HEK293 (cell line): Measurements from ENCODE around the gene CFAP46.

Experiments used
- ZNF10 ChIP-seq: fragments of 450-650 bp; formaldehyde crosslinking; IDR thresholded peaks from 2 replicates; pipeline ENCODE4 v1.5.1; 2017; ENCODE audit warnings: missing biosample characterization, missing genetic modification characterization
- ZNF274 ChIP-seq, 2 experiments: fragments of 200-500 bp in 1 of 2; fragments of 450-650 bp in 1 of 2; sonication (Bioruptor generic) in 1 of 2; formaldehyde crosslinking in 1 of 2; IDR thresholded peaks; 2 replicates each; pipeline versions ENCODE4 v1.5.1 to v1.6.1; 2014 to 2016; ENCODE audit warnings: borderline replicate concordance in 1 of 2, inconsistent platforms in 1 of 2, low read length in 1 of 2, missing biosample characterization in 1 of 2, missing genetic modification characterization in 1 of 2
- ZNF785 ChIP-seq: fragments of 450-650 bp; formaldehyde crosslinking; IDR thresholded peaks from 2 replicates; pipeline ENCODE4 v1.5.1; 2016; ENCODE audit warnings: missing biosample characterization, missing genetic modification characterization
- TF ChIP-seq, protein P1 (sequence below): IDR thresholded peaks from 2 replicates; pipeline ENCODE4 v1.6.1; 2011; ENCODE audit warnings: mild to moderate bottlenecking, low read depth, low read length, borderline replicate concordance
- TF ChIP-seq, protein P2 (sequence below): fragments of 450-650 bp; formaldehyde crosslinking; IDR thresholded peaks from 2 replicates; pipeline ENCODE4 v1.5.1; 2016; ENCODE audit warnings: missing biosample characterization, missing genetic modification characterization
- TF ChIP-seq, protein P3 (sequence below): fragments of 450-650 bp; formaldehyde crosslinking; IDR thresholded peaks from 2 replicates; pipeline ENCODE4 v1.5.1; 2016; ENCODE audit warnings: missing biosample characterization, missing genetic modification characterization
- TF ChIP-seq, protein P4 (sequence below): fragments of 450-650 bp; formaldehyde crosslinking; IDR thresholded peaks from 2 replicates; pipeline ENCODE4 v1.5.1; 2017; ENCODE audit warnings: missing biosample characterization, missing genetic modification characterization

DNA sequence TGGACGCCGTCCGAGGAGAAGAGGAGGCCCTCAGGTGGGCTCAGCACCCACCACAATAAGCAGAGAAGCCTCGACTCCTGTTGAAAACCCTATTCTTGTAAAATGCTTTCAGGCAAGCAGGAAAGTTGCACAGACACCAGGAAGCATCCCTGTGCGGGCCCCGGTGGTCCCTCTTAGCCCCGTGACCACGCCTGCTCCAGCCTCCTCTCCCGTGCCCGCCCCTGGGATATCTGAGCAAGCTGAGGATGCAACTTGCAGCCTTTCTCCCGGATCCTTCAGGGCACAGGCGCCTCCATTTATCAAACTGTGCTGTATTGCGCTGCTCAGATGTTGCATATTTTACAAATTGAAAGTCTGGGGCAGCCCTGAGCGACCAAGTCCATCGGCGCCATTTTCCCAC is 72.7 kb downstream of the CFAP46 start:
- TF ChIP-seq, protein P1, sequence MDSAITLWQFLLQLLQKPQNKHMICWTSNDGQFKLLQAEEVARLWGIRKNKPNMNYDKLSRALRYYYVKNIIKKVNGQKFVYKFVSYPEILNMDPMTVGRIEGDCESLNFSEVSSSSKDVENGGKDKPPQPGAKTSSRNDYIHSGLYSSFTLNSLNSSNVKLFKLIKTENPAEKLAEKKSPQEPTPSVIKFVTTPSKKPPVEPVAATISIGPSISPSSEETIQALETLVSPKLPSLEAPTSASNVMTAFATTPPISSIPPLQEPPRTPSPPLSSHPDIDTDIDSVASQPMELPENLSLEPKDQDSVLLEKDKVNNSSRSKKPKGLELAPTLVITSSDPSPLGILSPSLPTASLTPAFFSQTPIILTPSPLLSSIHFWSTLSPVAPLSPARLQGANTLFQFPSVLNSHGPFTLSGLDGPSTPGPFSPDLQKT = no peak
- TF ChIP-seq, protein P2, sequence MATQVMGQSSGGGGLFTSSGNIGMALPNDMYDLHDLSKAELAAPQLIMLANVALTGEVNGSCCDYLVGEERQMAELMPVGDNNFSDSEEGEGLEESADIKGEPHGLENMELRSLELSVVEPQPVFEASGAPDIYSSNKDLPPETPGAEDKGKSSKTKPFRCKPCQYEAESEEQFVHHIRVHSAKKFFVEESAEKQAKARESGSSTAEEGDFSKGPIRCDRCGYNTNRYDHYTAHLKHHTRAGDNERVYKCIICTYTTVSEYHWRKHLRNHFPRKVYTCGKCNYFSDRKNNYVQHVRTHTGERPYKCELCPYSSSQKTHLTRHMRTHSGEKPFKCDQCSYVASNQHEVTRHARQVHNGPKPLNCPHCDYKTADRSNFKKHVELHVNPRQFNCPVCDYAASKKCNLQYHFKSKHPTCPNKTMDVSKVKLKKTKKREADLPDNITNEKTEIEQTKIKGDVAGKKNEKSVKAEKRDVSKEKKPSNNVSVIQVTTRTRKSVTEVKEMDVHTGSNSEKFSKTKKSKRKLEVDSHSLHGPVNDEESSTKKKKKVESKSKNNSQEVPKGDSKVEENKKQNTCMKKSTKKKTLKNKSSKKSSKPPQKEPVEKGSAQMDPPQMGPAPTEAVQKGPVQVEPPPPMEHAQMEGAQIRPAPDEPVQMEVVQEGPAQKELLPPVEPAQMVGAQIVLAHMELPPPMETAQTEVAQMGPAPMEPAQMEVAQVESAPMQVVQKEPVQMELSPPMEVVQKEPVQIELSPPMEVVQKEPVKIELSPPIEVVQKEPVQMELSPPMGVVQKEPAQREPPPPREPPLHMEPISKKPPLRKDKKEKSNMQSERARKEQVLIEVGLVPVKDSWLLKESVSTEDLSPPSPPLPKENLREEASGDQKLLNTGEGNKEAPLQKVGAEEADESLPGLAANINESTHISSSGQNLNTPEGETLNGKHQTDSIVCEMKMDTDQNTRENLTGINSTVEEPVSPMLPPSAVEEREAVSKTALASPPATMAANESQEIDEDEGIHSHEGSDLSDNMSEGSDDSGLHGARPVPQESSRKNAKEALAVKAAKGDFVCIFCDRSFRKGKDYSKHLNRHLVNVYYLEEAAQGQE (tag by site-specific recombination) = no peak
- TF ChIP-seq ZNF274 (IDR thresholded peaks at IDR 0.05; ENCODE audit: low read length) = no peak
- no peak for TF ChIP-seq ZNF274 (tag by site-specific recombination; IDR thresholded peaks at IDR 0.05; ENCODE audit: borderline replicate concordance)
- TF ChIP-seq ZNF10 (tag by site-specific recombination) = no peak
- TF ChIP-seq, protein P3, sequence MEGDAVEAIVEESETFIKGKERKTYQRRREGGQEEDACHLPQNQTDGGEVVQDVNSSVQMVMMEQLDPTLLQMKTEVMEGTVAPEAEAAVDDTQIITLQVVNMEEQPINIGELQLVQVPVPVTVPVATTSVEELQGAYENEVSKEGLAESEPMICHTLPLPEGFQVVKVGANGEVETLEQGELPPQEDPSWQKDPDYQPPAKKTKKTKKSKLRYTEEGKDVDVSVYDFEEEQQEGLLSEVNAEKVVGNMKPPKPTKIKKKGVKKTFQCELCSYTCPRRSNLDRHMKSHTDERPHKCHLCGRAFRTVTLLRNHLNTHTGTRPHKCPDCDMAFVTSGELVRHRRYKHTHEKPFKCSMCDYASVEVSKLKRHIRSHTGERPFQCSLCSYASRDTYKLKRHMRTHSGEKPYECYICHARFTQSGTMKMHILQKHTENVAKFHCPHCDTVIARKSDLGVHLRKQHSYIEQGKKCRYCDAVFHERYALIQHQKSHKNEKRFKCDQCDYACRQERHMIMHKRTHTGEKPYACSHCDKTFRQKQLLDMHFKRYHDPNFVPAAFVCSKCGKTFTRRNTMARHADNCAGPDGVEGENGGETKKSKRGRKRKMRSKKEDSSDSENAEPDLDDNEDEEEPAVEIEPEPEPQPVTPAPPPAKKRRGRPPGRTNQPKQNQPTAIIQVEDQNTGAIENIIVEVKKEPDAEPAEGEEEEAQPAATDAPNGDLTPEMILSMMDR (tag by site-specific recombination) = no peak
- TF ChIP-seq, protein P4, sequence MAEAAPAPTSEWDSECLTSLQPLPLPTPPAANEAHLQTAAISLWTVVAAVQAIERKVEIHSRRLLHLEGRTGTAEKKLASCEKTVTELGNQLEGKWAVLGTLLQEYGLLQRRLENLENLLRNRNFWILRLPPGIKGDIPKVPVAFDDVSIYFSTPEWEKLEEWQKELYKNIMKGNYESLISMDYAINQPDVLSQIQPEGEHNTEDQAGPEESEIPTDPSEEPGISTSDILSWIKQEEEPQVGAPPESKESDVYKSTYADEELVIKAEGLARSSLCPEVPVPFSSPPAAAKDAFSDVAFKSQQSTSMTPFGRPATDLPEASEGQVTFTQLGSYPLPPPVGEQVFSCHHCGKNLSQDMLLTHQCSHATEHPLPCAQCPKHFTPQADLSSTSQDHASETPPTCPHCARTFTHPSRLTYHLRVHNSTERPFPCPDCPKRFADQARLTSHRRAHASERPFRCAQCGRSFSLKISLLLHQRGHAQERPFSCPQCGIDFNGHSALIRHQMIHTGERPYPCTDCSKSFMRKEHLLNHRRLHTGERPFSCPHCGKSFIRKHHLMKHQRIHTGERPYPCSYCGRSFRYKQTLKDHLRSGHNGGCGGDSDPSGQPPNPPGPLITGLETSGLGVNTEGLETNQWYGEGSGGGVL (tag by site-specific recombination) = no peak
- TF ChIP-seq ZNF785 (tag by site-specific recombination) = no peak
